PFSK-1 (cell line): Measurements from ENCODE around the gene SNCAIP.

Experiments used
- POLR2AphosphoS5 ChIP-seq: IDR thresholded peaks from 2 replicates; pipeline ENCODE4 v1.6.1; 2012; ENCODE audit warnings: low read depth, mild to moderate bottlenecking, control low read depth, low read length, moderate library complexity
- SIN3A ChIP-seq: IDR thresholded peaks from 2 replicates; pipeline ENCODE4 v1.6.1; 2012; ENCODE audit warnings: mild to moderate bottlenecking, low read length, moderate library complexity, borderline replicate concordance; ENCODE audit not compliant: insufficient read depth
- TAF1 ChIP-seq: IDR thresholded peaks from 2 replicates; pipeline ENCODE4 v1.6.1; 2012; ENCODE audit warnings: low read length, control low read depth, borderline replicate concordance; ENCODE audit not compliant: insufficient read depth

GRCh38 chr5:122401976-122402725, 90.1 kb downstream of the SNCAIP start:
- TF ChIP-seq POLR2AphosphoS5 (no peak), TAF1 (no peak), SIN3A (no peak)
